Stimulated activated CD8-positive, alpha-beta memory T cell treated with anti-CD3 and anti-CD28 coated beads, Interleukin-15, amount 100 ng/mL, for 48 hours (primary cell): ENCODE measurements around the gene PEX16.
A peak's percentile ranks its signal among the peaks of the same experiment; 100 is the strongest.

Source experiments
- DNase-seq, 2 donors: peaks; one replicate each; pipeline ENCODE4 v3.0.0-alpha.2; 2020; ENCODE audit warnings: low read depth in 2 of 2

PEX16 gene

DNA sequence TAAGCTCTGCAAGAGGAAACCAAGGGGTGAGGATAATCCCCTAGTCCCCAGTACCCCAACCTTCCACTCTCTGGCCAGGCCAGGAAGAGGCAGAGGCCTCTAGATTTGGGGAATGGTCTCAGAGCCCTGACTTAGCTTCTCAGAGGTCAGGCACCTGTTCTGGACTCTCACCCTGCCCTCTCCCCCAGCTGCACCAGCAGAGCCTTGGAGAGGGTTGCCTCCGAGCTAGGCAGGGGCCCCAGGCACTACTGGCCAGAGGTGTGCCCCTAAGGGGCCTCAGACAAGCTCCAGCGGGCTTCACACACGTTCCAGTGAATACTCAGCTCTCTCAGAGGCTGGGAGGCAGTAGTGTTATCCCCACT lies 18.6 kb downstream of the PEX16 start:
- DNase-seq, result no peak

DNA sequence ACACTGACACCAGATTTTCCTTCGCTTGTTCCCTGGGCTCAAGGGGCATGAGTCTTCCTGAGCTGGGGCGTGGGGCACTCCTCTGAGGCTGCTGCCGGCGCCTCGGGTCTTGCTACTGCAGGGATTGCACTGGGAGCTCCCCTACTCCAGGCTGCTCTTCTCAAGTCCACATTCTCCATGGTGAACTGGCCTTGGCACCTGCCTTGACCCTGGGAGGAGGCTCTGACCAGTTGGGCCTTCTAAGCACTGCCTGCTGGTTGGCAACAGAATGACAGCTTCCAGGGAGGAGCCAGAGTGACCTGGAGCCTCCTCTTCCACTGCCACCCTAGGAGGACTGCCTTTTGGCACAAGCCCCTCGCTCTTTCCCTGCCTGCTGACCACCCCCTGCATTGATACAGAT lies 20.1 kb downstream of the PEX16 start:
- no peak for DNase-seq

DNA sequence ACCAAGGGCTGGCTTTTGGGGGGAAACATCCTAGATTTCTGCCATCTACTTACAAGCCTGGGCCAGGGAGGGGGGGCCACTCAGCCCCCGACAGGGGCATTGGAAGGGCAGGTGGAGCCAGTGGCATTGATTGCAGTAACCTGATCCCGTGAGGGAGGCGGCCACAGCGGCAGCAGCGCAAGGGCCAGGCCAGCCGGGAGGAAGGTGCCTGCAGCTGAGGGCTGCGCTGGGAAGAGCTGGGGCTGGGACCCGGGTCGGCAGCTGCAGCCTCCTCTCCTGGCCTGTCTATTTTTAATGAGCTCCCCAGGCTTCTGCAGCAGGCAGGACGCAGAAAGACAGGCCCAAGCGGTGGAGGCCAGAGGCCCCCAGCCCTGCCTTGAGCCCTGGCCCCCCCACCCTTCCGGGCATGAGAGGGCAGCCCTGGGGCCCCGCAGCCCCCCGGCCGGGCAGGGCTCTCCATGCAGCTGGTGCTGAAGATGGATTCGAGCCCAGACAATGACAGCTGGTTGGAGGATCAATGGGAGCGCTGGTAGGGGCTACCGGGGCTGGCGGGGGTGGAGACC lies 21.2 kb downstream of the PEX16 start:
- DNase-seq, result no peak

DNA sequence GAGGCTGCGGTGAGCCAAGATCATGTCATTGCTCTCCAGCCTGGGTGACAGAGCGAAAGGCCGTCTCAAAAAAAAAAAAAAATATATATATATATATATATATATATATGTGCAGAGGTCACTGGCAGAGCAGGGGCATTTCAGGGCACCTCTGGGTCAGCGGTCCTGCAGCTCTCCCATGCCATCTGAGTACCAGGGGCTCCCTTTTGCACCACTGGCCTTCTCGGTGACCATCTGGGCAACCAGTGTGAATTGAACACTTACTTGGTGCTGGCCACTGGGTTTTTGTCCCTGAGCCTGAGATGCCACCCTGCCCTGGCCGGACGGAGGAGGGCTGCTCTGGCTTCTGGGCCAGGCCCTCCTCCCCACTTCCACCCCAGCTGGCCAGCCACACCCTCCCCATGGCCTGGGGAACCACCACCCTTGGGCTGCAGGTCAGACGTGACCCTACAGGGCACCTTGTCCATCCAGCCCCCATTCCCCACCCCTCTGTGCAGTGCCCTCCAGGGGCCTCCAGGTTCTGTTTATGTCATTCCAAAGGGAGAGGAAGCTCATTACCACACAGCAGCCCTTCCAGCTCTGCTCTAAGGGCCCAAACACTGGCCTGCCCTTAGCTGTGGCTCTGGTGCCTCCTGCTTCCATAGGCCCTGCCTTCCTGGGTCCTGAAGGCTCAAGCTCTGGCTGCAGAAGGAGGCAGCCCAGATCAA lies 22.0 kb downstream of the PEX16 start:
- DNase-seq, result no peak

DNA sequence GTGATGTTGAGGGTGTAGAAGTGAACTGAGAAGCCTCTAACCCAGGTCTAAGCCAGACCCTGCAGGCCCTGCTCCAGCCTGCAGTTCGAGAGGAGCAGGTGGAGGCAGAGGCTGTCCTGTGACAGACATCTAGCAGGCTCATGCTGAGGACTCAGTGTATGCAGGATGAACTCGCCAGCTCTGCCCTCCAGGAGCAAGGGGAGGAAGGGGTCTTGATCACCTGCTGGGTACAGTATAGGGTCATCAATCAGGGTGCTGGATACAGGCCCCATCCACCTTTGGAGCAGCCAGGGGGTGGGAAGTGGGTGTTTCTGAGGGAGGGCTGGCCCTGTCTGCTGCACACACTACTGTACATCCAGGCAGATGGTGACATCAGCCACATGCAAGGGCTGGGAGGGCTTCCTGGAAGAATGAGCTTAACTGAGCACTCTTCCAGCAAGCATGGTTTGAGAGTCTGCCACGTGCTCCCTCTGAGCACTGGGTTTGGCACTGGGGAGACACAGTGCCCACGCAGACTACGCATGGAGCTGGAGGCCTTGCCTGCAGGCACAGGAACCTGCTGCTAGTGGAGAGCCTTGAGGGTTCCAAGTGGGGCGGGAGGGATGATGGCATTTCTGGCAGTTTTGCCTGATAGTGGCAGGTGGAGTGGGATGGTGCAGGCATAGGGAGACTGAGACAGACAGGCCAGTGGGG lies 23.0 kb downstream of the PEX16 start:
- no peak for DNase-seq

DNA sequence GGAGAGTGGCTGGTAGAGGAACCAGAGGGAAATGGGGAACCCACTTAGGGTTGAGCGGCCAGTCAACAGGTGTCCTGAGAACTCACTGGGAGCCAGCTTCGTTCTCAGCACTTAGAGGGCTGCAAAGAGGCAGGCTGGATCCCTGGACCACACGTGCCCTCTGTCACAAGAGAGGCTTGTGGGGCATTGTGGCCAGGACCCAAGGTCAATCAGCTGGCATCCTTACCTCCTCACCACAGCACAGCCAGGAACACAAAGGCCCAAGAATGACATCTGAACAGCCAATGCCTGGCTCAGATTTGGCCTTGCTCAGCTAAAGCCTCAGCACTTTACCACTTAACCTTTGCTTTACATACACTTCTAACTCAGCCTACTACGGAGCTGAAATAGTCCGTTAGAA lies 24.8 kb downstream of the PEX16 start:
- no peak for DNase-seq

DNA sequence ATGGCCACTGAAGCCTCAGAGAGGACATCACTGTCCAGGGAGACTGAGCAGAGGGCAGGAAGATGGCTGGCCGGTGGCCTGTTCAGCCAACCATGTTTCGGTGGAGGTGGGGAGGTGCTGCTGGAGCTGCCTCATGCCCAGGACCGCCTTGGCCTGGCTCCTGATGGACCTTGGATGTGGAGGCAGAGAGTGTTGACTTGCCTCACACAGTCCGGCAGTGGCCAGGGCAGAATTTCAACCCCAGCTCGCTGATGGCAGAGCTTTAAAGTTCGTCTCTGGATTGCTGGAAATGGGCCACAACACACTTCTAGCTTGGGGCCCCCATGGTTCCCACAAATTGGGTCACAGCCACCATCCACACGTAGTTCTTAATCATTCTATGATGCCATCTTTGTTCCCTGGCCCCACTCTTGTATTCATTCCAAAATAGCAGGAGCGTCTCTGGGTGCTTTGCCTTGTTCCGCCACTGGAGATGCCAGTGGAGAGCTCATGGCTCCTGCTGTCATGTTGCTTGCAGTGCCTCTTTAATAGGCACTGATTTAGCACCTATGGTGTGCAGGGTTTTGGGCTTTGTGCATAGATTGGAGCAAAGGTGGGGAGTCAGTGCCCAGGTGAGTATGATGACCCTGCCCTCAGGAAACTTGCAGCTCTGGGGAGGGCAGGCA lies 26.7 kb downstream of the PEX16 start:
- no peak for DNase-seq

DNA sequence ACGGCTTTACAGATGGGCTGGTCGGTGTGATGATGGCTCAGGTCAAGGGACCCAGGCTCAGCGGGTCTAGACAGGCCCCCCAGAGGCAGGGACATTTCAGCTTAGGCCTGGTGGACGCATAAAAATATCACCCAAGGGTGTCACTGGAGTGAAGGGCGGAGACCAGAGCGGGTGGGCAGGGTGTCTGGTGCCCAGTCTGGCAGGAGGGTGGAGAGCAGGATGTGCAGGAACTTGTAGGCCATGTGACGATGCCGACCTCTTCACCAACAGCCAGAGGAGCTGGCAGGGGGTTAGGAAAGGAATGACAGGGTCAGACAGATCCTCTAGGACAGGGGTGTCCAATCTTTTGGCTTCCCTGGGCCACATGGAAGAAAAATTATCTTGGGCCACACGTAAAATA lies 27.7 kb downstream of the PEX16 start:
- no peak for DNase-seq

DNA sequence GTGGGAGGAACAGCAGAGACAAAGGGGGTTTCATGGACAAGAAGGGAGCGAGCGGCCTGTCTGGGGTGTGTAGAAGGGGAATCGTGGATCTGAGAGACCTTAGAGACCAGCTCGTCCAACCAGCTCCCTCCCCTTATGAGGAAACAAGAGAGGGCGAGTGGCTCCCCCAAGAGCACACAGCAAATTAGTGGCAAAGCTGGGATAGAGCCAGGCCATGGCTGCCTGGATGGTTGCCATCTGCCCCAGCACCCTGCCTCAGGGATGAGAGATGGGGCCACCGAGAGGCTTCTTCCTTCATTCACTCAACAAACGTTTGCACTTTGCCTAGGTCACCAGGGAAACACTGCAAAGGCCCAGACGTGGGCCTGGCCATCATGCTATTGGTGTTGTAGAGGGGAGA lies 28.1 kb downstream of the PEX16 start:
- no peak for DNase-seq

DNA sequence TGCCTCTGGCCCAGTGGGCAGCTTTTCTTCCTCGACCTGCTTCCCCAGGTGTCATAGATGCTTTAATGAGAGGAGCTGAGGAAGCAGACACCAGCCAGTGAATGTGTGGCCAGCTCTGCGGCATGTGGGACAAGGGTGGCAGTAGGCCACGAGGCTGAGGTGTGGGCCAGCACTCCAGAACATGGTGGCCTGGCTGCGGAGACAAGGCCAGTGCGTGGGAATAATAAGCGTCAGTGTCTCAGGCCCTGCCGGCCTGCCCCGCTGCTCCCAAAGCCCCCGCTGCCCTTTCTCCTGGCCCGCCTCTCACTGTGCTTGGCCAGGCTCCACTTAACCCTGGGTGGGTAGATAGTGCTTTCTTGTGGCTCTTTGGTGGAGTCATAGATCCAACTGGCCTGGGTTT lies 30.1 kb downstream of the PEX16 start:
- no peak for DNase-seq

DNA sequence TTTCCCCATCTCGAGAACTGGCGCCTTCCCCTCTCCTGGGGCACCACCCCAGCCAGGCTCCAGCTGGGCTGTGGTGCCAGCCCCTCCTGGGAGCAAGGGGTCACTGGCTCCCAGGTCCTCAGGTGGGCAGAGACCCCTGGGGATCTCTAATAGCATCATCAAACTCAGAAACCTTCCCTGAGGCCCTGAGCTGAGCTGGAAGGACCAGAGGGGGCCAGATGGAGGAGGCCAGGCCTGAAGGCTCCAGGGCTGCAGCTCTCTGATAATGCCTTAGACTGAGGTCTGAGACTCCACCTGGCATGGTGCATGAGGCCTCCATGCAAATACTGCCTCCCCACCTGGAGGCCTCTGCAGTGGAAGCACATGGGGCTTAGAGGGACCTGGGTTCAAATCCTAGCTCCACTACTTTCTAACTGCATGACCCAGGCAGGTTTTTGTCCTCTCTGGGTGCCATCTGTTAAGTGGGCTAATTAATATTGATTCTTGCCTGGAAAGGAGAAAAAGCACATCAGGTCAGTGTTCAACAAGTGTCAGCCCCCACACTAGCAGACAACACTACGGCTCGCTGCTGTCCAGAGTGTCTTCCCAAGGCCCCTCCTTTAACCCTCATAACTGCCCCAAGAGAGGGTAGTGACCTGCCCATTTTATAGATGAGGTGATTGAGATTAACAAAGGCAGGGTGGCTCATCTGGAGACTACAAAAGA lies 30.7 kb downstream of the PEX16 start:
- DNase-seq, result no peak

DNA sequence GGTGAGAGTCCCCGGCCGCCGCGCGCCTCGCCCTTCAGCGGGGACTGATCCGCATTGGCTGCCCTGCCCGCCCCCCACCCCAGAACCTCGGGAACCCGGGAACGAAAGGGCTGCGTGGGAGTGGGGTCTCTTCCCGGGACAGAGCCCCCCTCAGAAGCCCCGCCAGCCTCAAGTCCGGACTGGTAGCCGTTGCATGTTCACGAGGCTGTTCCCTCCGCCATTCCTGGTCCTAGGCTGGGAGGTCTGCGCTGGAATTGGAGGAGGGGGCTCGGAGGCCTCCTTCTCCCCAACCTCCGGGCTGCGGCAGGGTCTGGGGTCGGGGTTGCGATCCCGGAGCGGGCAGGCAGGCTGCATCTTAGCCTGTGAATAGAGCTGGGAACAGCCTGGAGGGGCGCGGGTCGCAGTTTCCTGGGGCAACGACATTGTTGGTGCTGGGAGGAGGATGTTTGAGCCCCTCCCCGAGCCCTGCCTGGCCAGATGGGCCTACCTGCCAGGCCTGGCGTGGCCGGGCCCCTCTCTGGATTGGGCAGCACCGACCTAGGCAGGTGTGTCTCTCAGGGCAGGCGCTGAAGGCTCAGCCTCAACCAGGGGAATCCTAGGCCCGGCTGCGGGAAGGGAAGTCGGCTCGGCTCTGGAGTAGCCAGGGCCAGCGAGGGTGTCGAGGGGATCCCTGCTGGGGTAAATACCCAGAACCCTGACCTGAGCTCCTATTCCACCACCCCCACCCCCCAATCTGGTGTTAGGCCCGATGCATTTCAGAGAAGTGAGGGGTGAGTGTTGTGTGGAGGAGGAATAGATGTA lies 31.6 kb downstream of the PEX16 start:
- no peak for DNase-seq

DNA sequence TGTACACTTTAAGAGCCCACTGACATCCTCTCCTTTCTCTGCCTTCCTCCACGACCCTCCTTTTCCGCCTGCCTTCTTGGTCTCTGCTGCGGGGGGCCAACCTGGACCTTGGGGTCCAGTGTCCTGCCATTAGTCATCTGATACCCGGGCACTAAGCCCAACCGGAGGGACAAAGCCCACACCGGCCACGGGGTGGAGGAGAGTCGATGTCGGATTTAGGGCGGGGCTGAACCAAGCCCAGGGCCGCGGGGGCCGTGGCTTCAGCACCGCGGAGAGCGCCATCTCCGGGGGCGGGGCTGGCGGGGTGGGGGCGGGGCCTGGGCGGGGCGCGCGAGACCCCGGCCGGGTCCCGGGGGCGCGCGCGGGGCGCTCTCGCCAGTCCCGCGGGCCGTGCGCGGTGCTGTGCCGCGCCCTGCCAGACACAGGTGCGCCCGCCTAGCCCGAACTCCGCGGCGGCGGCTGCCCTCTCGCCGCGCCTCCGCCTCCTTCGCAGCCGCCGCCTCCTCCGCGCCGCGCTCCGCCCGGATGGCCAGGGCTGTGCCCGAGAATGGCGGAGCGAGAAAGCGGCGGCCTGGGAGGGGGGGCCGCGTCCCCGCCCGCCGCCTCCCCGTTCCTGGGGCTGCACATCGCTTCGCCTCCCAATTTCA lies 32.3 kb downstream of the PEX16 start, which contains the start of gene MAPK8IP1:
MAPK8IP1 (plus strand) TSS at position 378 of the 647 bp plus-strand sequence; CDS start at position 548, 170 bp downstream.
- DNase-seq, result peak in 1 of 2 donors; percentile 24

DNA sequence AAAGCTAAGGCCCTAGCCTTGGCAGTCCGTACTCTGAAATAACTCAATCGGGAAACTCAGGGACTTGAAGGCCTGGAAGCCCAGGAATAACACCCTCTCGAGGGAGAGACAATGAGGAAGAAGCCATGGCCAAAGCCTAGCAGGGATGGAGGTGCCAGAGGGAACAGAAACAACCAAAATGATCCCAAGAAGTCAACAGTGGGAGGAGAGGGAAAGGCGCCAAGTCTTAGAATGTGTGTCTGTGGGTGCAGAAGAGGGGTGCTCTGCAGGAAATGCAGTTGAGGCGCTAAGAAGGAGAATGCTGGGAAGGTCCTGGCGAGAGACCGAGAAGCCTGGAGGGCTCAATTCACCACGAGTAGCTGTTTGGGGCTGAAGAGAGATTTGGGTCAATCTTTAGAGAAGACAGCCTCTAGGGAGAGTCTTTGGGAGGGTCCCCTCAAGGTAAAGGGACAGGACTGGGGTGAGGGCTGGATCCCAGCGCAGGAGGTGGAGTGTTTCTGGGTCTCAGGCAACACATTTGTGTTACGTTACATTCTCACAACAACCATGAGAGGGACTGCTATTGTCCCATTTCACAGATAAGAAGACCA lies 33.0 kb downstream of the PEX16 start:
- no peak for DNase-seq

DNA sequence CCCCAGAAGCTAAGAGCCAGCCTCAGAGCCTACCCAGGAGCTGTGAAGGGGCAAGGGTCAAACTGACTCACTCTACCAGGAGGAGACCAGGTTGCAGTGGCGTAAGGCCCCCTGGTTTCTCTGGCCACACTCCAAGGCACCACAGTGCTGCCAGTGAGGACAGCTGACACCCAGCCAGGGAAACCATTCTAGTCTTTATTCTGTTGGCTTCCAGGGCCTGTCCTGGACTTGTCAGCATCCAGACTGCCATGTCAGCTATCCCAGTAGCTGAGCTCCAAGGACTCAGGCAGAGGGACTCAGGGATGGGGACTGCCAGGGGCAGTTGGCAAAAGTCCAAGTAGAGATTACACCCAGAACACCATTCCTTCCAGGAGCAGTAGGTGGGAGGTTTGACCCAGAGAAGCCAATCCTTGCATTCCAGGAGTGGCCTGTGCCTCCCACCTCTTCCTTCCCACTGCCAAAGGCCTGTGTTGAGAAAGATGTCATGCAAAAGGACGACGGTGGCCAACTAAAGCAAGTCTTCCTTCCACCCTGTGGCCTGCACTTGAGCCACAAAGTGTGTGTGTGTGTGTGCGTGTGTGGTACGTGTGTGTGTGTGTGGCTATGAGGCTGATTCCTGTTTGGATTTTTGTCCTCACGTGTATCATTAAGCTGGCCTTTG lies 35.8 kb downstream of the PEX16 start:
- no peak for DNase-seq

DNA sequence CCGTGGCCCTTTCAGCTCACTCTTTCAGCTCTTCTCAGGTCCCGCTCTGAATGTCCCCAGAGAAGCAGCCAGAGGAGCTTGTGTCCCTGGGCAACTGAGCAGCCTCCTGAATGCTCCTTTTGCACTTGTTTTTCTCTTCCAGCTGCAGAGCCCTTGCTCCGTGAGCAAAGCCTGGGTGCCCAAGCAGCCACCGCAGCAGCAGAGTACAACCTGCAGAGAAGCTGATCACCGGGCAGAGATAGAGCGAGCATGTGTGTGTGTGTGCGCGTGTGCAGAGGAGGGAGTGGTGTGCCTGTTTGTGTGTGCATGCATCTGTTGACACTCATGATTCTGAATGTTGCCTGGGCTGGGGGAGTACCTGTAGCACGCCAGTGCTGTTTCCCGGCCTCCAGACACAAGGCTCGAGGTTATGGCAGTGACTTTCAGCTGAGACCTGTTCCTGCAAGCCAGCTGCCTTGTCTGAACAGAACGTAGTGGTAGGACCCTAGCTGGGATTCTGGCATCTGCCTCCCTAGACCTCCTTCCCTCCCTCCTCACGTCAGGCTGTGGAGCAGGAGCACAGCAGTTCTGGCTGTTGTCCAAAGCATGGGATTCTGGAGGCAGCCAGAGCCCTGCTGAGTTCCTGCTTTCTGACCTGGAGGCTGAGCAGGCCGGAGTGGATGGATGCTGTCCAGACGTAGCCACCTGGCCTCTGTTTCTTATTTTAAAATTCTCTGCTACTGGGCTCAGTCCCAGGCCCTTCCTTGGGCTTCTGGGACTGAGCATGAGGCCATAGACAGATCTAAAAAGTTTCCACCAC lies 36.7 kb downstream of the PEX16 start:
- DNase-seq, result no peak

DNA sequence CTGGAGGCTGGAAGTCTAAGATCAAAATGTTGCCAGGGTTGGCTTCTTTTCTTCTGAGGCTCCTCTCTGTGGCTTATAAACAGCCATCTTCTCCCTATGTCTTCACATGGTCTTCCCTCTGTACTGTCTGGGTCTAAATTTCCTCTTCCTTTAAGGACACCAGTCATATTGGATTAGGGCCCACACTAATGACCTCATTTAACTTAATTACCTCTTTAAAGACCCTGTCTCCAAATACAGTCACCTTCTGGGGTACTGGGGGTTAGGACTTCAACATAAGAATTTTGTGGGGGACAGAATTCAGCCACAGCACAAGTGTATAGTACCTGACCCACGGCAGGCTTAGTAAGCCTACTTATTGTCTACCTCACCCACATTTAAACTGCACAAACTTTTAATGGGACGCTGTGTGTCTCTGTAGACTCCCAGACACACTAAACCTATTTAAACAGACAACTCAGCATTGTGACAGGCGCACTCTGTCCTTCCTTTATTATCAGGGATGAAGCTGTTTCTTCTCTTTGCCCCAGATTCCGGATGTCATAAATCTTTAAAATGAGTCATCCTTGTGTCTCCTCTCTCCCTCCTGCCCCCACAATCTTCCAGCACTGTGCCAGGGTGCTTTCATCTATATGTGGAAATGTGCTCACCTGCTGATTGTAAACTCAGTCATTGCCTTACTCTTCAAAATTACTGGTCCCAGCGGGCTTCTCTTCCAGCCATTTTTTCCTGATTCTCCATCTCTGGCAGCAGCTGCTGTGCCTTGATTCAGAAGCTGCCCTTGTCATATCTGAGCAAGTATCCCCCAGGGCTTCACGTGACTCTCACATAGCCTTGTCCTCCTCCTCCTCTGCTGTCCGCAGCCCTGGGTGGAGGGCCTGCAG lies 37.6 kb downstream of the PEX16 start:
- DNase-seq, result no peak

DNA sequence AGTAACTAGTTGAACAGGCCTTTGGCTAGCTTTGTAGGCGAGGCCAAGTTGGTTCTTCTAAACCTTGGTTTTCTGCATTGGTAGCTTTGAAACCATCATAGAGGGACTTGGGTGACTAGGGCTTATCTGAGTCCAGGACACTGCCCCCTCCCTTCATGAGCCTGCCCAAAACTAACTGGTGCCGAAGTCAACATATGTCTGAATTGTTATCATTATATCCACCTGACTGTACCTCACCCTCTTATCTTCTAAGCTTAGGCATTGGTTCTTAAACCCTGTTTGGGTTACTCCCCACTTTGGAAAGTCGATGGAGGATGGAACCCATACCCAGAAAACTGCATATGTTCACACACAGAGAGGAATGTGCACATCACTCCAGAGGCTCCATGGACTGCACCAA lies 39.8 kb downstream of the PEX16 start:
- no peak for DNase-seq
